WERI-Rb-1 (cell line): ENCODE results near the gene KCNAB1.
A peak's percentile ranks its signal among the peaks of the same experiment; 100 is the strongest.

Experiments used
- DNase-seq: peaks from one replicate; pipeline ENCODE4 v3.0.0-alpha.2; 2020
- H3K27ac ChIP-seq: fragments of 250-450 bp; sonication (Bioruptor Pico); 2 replicates; pipeline ENCODE4 v1.5.1; 2020; ENCODE audit warnings: mild to moderate bottlenecking, moderate library complexity
- H3K27me3 ChIP-seq: fragments of 250-450 bp; sonication (Bioruptor Pico); 2 replicates; pipeline ENCODE4 v1.5.1; 2021; ENCODE audit warnings: mild to moderate bottlenecking, low read depth, moderate library complexity; ENCODE audit not compliant: insufficient read depth, severe bottlenecking
- H3K36me3 ChIP-seq: fragments of 250-450 bp; sonication (Bioruptor Pico); 2 replicates; pipeline ENCODE4 v1.5.1; 2020; ENCODE audit warnings: mild to moderate bottlenecking, moderate library complexity
- H3K4me3 ChIP-seq: 2 replicates; pipeline ENCODE4 v1.5.1; 2011; ENCODE audit warnings: low read depth, mild to moderate bottlenecking, control low read depth, low read length
- H3K9me3 ChIP-seq: fragments of 250-450 bp; sonication (Bioruptor Pico); 2 replicates; pipeline ENCODE4 v1.5.1; 2021; ENCODE audit warnings: mild to moderate bottlenecking, moderate library complexity; ENCODE audit not compliant: severe bottlenecking
- CTCF ChIP-seq: IDR thresholded peaks from 2 replicates; pipeline ENCODE4 v1.5.1; 2011; ENCODE audit warnings: low read depth, mild to moderate bottlenecking, control low read depth, inconsistent platforms, low read length

KCNAB1 gene

GRCh38 chr3:156553705-156554356, 433.5 kb downstream of the KCNAB1 start:
- no peak for TF ChIP-seq CTCF
- H3K4me3 ChIP-seq = peak overlapping the region; percentile 71
- H3K27me3 ChIP-seq = no peaks in the 10 kb centered on the region
- no peaks in the 10 kb centered on the region for H3K9me3 ChIP-seq
- no peak for DNase-seq
- H3K27ac ChIP-seq = no peak overlapping the region
- peaks cover 33% of the 10 kb centered on the region for H3K36me3 ChIP-seq

- Histone ChIP-seq H3K27me3 (no peaks in the 10 kb centered on the region), H3K36me3 (peaks cover 27% of the 10 kb centered on the region), H3K9me3 (no peaks in the 10 kb centered on the region), H3K4me3 (peak overlapping the region; percentile 71), H3K27ac (peak overlapping the region; percentile 81)
- no peak for TF ChIP-seq CTCF
- DNase-seq = no peak
These were observed 434.1 kb downstream of the KCNAB1 start for GRCh38 chr3:156554515-156554841.

GRCh38 chr3:156554842-156555687, 434.7 kb downstream of the KCNAB1 start, which contains the start of gene SSR3:
SSR3 (minus strand) TSS chr3:156555117; CDS start chr3:156555089, 28 bp downstream.
- no peak for TF ChIP-seq CTCF
- H3K36me3 ChIP-seq = peaks cover 27% of the 10 kb centered on the region
- no peaks in the 10 kb centered on the region for H3K27me3 ChIP-seq
- peak within 1 kb of the TSS; percentile 81 for H3K27ac ChIP-seq
- peak within 1 kb of the TSS; percentile 71 for H3K4me3 ChIP-seq
- DNase-seq = peak; percentile 98
- H3K9me3 ChIP-seq = no peaks in the 10 kb centered on the region

GRCh38 chr3:156558389-156558788, 438.0 kb downstream of the KCNAB1 start:
- no peak for DNase-seq
- no peak for TF ChIP-seq CTCF
- no peak overlapping the region for H3K4me3 ChIP-seq
- no peaks in the 10 kb centered on the region for H3K27me3 ChIP-seq
- no peaks in the 10 kb centered on the region for H3K9me3 ChIP-seq
- H3K36me3 ChIP-seq = peaks cover 6% of the 10 kb centered on the region
- H3K27ac ChIP-seq = no peak overlapping the region

- no peaks in the 10 kb centered on the region for H3K9me3 ChIP-seq
- H3K36me3 ChIP-seq = peaks cover 4% of the 10 kb centered on the region; the same call in 1 of the 2 replicates
- no peak overlapping the region for H3K4me3 ChIP-seq
- H3K27me3 ChIP-seq = no peaks in the 10 kb centered on the region
- DNase-seq = no peak
- no peak overlapping the region for H3K27ac ChIP-seq
- TF ChIP-seq CTCF = no peak
These were observed 438.9 kb downstream of the KCNAB1 start for GRCh38 chr3:156559321-156559720.
